Measurements from ENCODE around the gene PROM2.

DNA sequence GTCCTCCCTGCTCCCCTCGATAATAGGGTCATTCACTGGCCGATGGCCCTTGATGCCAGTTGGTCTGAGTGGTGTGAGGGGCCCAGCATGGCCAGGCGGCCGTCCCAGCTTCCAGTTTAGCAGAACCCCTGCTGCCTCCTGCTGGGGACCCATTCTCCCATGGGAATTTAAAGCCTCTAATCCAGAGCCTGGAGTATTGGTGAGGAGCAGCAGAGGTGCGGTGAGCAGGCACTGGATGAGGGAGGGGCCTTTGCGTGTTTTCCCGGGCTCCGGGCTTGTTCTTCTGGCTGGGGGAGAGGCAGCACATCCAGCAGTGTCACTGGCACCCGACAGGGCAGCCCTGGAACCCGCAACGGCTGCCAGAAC, 40.3 kb downstream of the PROM2 start:
- TF ChIP-seq, protein P1, sequence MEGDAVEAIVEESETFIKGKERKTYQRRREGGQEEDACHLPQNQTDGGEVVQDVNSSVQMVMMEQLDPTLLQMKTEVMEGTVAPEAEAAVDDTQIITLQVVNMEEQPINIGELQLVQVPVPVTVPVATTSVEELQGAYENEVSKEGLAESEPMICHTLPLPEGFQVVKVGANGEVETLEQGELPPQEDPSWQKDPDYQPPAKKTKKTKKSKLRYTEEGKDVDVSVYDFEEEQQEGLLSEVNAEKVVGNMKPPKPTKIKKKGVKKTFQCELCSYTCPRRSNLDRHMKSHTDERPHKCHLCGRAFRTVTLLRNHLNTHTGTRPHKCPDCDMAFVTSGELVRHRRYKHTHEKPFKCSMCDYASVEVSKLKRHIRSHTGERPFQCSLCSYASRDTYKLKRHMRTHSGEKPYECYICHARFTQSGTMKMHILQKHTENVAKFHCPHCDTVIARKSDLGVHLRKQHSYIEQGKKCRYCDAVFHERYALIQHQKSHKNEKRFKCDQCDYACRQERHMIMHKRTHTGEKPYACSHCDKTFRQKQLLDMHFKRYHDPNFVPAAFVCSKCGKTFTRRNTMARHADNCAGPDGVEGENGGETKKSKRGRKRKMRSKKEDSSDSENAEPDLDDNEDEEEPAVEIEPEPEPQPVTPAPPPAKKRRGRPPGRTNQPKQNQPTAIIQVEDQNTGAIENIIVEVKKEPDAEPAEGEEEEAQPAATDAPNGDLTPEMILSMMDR (optimal IDR thresholded peaks at IDR 0.05 in 1 of 3, IDR thresholded peaks at IDR 0.05 in 1 of 3, conservative IDR thresholded peaks at IDR 0.05 in 1 of 3; ENCODE audit: extremely low read depth in 1 of 3, insufficient read depth in 2 of 3, low read length in 3 of 3): no peak
- TF ChIP-seq EZH2 (IDR thresholded peaks at IDR 0.05; ENCODE audit: low read length): no peak

Measured in keratinocyte (primary cell).